NCI-H226 (cell line): ENCODE results near the gene CDH26.

Source experiments
- DNase-seq: peaks from one replicate; pipeline ENCODE4 v3.0.0-alpha.2; 2015

CDH26 gene

DNA sequence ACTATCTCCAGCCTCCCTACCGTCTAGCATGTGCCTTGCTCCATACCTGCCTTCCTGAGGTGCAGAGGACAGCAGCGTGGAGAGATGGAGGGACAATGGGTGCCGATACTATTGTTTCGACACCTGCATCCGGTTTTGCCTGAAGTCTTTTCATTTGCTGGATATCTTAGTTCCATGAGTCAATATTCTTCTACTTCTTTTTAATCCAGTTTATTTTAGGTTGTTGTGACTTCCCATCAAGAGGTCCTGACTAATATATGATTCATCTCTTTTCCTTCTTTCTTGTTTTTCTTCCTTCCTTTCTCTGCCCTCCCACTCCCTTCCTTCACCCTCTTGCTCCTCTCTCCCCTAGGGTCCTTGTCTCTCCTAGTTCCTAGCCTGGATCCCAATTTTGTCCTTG is 91.4 kb downstream of the CDH26 start:
- no peak for DNase-seq

DNA sequence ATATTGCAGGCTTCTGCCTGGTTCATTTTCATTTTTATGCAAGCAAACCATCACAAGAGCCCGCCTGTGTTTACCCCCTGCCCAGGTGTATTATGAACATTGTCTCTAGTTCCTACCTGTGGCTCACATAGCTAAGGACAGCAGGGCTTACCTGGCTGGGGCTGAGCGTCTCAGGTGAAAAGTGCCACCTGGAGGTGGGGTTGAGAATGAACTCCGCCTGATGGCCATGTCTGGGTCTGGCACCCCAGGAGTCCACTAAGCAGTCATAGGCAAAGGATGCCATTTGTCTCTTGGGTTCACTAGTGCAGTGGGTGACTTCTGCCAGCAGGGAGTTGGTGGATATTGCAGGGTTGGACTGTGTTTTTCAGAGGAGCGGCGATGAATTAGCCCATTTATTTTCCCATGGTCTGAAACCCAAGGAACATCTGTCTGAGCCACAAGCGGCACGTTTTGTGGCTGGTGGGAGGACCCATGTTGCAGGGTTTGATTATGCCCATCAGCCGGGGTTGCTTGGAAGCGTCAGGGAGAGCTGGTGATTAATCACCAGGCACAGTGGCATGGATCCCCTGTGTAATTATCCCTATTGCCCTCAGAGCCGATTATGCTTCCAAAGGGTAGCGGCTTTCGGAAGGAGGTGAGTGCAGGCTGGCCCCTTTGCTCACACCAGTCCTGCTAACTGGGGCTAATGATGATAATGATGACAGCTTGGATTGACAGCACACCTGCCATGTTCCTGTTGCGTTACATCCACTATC is 92.1 kb downstream of the CDH26 start:
- no peak for DNase-seq

DNA sequence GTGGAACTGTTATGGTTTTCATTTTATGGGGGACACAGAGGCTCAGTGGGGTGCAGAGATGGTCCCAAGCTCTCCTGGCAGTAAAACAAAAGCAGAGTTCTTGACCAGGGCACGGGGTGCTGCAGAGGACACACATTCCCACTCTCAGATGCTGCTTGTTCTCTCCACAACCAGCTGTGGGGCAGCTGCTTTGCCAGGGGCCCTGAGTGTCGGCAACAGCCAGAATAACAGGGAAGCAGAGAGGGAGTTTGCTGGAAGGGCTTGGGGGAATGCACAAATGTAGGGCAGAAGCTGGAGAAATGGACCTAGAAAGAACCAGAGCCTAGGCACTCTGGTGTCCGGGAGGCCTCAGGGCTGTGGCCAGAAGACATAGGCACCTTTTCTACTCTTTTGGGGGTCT is 93.7 kb downstream of the CDH26 start:
- no peak for DNase-seq

DNA sequence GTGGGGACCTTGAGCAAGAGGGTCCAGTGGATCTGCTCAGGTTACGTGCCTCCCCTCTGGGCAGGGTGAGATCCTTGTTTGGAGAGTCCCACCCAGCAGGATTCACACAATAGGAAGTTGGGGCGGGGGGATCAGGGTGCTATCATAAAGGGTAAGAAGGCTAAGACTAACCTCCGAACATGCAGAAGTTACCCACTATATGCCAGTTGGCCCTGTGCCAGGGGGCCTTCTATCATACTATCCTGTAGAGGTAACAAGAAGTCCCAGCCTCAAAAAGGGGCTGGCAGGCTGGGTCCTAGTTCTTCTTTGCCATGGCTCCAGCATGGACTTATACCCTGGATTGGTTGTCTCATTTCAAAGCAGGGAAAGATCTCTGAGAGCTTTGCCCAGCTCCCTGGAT is 94.1 kb downstream of the CDH26 start:
- no peak for DNase-seq

DNA sequence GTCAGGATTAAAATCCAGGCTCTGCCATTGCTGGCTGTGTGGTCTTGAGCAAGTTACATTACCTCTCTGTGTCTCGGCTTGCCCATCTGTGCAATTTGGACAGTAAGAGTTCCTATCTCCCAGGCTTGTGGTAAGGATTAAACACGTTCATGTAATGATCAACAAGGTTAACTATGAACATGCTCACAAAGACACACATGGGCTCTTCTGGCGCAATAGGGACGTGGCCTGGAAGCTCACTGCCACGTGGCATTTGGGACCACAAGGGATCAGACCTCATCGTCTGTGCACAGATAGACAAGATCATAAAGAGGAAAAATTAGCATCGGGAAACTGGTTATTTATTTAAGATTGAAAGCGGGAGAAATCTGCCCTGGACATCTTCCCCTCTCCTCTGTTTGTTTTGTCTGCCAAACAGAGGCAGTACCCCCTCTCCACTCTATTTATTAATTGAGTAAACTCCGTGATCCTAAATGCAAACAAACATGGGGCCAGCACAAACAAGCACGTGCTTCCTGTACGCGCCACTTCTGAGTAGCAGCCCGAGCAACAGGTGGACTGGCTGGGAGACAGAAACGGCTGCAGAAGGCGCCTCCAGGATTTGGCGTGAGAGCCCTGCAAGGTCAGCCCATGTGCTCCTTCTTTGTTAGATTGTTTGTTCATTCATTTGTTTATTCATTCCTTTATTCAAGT is 95.0 kb downstream of the CDH26 start:
- no peak for DNase-seq

DNA sequence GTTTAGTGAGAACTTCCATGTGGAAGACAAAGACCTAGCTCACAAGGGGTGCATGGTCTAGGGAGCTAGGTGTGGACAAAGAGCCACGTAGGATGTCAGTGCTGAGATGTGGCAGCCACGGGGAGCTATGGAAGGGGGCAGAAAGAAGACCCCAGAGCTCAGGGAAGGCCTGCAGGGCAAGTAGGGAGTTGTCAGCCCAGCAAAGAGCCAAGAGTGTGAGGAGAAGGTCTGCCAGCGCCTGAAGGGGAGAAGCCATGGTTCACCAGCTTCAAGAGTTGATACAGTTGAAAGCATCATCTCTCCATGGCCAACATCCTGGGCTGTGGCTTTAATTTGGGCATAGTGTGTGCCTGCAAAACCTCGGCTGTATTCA is 95.6 kb downstream of the CDH26 start:
- DNase-seq: no peak

DNA sequence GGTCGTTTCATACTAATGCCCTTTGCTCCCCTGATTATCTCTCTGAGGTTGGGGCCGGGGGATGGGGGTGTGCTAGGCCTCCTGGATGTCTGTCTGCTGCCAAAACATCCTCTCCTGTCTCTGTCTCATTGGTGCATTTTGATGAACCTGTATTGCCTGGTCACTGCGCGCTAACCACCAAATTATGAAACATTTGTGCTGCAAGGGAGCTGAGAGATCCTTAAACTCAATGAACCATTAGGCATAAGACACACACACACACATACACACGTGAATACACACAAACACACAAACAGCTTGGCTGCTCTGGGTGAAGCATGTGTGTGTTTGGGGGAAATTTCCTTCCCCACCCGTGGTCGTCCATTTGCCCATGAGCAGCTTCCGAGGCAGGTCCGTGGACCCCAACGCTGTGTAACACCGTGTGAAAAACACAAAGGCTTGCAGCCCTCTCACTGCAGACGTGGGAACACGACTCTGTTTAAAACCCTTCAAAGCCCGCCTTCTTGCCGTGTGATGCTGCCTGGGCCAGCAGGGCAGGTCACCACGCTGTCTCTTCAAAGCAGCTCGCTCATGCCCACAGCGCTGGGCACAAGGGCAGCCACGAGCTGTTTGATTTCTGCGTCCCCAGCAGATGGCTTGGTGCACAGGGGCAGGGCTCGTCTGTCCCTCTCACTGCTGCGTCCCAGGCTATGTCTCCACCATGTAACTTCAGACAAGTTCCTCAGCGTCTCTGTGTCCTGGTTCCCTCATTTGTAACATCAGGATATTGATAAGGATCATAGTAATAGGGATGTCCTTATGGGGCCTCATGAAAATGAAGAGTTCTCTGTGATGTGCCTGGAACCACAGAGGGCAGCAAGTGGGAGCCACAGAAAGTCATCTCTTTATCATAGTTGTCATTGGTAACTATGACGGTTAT is 96.8 kb downstream of the CDH26 start:
- no peak for DNase-seq

DNA sequence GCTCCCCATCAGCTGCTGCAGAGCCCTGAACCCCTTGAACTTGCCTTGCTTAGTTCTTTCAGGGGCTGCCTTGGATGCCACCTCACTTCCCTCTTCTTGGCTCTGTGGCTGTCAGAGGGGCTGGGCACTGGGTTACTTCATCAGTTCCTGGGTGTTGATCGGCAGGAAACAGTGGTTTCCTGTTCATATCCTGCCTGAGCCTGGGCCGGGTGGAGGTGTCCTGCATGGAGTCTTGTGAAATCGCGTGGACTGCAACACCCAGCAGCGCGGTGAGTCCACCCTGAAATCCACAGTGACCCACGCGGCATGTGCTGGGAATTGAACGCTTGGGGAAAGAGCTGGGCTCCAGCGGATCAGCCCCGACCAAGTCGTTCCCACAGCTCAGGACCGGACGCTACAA is 97.5 kb downstream of the CDH26 start:
- DNase-seq: peak; percentile 44

DNA sequence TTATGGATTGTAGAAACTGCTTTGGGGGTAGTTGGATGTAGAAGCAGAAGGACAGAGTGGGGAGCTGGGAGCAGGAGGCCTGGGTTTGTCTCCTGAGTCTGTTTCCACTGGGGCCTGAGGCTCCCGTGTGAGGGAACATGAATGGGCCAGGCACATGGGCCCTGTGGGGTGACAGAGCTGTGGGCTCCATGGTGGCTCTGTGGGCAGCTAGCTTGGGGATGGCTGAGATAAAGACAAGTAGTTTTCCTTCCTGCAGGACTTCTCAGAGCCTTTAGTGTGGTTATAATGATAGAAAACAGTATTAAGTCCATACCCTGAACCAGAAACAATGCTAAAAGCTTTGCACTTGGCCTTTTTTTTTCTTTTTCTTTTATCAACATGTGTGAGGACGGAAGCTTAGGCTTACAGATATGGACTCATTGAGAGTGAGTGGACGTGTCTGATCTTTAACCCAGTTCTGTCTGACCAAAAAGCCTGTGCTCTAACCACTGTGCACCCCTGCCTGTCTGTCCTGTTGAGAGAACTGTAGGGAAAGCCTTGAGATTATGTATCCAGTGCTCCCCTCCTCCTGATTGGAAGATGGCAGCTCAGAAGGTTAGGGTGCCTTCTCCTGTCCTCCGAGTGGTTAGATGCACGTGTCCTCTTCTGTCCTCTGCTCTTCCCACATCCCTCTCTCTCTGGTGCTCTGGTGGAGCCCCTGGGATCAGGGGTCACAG is 98.3 kb downstream of the CDH26 start:
- DNase-seq: no peak

DNA sequence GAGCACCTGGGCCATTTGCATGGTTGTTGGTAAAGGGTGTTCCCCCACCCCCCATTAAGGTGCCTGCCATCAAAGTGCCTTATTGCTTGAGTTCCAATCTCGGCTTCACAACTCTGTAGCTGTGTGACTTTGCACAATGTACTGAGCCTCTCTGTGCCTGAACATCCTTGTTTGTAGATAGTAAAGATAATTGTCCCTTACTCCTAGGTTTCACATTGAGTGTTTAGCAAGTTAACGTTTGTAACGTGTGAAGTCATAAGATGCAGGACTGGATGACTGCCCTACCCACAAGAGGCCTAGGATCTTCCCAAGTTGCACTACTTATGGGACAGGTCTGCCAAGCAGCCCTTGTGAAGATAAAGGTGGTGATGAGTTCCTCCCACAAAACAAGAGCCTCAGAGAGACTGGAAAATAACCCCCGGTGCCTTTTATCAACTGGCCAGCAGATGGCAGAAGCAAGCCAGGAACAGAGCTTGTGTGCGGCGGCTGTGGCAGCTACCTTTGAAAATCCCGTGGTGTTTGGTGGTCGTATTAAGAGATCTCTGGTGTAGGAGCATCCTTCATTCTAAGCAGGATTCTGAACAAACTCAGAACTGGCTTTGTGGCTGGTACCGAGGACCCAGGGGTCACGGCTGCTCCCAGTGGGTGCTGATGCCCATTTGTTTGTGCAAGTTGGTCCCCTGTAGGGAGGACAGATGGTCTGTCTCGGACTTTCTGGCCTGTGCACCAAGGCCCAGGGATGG is 99.1 kb downstream of the CDH26 start:
- peak; percentile 60 for DNase-seq

DNA sequence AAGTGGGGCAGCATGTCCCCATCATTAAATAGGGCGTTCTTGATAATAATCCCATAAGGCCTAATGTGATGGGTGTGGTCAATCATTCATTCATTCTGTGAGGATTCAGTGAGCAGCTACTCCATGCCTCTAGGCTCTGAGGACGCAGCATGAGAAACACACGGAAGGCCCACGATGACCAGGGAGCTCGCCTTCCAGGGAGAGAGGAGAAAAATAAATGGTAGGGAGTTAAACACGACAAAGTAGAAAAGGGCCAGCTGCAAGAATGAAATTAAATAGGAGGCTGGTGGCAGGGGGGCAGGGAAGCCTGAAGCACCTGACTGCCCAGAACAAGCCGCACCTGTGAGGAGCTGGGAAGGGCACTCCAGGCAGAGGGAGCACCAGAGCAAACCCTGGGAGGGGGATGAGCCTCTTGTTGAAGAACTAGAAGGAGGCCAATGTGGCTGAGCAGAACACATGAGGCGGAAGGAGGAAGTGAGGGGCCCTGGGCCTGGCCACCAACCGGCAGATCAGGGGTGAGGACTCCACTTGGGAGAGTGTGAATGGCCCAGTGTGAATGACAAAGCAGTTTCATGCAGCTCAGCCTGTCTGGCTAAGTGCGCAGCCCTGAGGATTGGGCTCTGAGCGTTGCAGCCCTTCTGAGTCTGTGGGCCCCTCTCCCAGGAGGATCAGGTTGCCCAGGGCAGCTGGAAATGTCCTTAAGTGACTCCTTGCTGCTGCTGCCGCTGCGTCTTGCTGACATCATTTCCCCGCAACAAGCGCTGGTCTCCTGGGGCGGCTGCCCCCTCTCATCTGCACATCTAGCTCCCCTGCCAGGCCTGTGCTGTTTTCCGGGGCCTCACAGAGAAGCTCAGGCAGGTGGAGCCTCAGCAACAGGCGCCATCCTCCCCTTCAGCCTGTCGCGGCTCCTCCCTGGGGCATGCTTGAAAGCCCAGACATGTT is 99.9 kb downstream of the CDH26 start:
- no peak for DNase-seq

DNA sequence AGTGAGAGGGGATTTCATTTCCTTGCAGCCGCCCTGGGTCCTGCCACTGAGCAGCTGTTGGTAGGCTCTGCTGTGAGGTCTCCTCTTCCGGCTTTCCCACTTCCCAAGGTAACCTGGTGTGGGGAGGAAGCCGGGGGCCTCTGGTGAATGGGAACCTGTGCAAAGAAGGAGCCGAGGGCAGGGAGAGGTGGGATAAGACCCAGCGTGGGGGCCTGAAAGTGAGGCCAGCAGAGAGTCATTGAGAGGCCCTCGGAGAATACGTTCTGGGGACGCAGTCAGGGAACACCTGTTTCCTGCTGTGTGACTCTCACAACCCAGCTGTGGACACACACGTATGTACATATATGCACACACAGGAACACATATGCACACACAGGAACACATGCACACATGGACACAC is 100.7 kb downstream of the CDH26 start:
- no peak for DNase-seq

DNA sequence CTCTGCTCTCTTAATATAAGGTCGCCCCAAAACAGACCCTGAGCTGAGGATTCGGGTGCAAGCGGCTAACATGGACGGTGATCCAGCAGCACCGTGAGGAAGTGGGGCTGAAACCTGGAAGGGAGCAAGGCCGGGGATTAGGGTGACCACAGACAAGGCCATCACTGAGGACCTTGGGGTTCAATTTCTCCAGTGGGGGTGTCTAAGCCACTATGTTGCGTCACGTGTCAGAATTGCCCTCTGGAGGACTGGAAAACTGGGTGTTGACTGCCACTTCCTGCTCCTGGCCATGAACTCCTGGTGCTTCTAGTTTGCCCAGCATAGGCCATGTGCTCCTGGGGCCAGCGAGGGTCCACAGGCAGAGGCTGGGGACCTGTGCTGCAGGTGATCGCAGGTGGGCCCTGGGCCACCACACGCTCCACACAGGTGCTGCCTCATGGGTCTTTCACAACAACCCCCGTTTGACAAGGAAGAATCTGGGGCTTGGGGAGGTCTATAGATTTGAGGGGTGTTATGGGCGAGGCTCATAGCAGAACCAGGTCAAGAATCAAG is 101.9 kb downstream of the CDH26 start:
- DNase-seq: no peak

DNA sequence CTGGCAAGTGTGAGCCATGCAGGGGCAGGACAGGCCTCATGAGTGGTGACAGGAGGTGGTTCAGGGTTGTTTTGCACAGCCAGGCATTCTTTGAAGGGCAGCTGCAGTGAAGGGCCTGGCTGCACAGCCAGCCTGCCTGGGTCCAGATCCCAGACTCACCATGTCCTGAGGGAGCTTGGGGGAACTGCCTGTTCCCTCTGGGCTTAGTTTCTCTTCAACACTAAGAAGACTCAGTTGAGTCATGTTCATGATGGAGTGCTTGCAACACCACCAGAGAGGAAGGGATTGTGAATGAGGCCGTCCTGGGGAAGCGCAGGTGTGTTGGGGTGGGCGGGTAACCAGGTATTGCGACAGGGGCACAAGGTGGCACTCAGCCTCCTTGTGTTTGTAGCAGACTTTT is 102.4 kb downstream of the CDH26 start:
- DNase-seq: no peak

DNA sequence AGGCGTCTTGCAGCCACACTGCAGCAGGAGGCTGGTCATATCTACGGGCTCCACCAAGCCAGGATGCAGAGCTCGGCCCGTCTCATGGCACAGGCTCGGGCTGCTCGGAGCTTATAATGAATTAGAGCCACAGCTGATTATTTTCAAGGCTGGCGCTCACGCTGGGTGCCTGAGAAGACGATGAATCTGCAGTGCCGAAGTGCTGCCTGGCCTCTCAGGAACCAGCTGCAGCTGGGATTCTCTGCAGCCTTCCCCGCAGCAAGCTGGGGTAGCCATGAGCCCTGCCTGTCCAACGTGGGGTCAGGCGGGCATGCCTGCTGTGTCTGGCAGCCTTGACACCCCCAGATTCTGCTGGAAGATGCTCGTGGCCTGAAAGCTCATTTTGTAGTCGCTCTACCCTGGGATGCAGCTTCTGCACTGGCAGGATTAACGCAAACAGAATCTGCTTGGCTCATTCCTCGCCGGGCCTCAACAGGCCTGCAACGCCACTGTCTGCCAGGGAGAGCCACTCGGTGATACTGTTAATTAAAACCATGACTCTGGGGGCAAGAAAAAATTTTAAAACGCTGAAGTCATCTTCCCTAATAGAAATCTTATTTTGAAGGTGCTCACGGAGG is 104.3 kb downstream of the CDH26 start:
- no peak for DNase-seq

DNA sequence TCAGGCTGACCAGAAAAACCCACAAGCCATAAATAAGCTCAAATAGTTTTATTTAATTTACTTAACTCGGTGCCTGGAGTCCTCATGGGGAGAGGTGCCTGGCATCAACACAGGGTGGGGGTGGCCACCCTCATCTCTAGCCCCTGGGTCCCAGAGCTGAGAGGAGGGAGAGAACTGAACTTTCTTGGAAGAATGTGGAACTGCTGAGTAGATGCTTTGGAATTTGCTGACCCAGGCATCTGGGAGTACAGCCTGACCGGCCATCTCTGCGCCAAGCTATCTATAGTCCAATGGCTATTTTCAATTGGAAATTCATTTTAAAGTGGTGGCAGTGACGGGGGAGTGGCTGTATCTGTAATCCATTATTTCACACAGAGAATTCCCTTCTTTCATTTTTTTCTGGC is 104.8 kb downstream of the CDH26 start:
- peak; percentile 65 for DNase-seq

DNA sequence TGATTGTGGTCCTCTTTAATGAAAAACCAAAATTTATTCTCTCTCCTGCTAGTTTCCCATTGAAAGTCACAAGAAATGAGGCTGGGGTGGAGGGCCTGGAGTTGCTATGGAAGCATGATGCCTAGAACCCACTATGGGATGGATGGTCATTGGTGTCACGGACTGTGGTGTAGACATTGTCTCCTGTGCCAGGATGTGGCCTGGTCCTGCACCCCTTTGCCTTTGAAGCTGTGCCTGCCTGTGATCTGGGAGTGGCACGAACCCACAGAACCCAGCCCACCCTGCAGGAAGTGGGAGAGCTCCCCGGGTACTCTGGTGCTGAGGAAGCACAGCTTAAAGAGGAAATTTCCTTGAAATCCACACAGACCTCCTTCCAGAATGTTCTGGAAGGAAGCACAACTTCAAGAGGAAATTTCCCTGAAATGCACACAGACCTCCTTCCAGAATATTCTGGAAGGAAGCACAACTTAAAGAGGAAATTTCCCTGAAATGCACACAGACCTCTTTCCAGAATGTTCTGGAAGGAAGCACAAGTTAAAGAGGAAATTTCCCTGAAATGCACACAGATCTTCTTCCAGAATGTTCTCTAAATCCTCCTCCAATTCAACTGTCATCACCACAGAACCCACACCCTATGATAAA is 105.6 kb downstream of the CDH26 start:
- no peak for DNase-seq
